ENCODE data around the gene MYOM3.

Gene MYOM3

DNA sequence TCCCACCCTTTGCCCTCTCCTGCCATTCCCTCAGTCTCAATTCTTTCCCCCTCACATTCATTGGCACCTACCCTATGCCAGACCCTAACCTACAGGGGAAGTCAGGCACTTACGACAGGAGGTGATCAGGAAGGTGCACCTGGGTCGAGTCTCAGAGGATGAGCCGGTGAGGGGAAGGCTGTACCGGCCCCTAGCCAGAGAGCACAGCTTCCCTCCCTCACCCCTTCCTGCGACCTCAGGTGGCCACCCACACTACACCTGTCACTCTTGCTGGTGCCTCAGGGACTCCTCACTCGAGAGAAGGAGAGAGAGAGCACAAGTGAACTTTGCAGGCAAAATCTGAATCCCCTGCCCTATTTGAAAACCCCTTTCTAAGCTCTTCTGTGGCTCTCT is 1.7 kb upstream of the MYOM3 start:
- DNase-seq, result no peak

GRCh38 chr1:24111262-24111995 is 506 bp downstream of the MYOM3 start:
- DNase-seq, result no peak

DNA sequence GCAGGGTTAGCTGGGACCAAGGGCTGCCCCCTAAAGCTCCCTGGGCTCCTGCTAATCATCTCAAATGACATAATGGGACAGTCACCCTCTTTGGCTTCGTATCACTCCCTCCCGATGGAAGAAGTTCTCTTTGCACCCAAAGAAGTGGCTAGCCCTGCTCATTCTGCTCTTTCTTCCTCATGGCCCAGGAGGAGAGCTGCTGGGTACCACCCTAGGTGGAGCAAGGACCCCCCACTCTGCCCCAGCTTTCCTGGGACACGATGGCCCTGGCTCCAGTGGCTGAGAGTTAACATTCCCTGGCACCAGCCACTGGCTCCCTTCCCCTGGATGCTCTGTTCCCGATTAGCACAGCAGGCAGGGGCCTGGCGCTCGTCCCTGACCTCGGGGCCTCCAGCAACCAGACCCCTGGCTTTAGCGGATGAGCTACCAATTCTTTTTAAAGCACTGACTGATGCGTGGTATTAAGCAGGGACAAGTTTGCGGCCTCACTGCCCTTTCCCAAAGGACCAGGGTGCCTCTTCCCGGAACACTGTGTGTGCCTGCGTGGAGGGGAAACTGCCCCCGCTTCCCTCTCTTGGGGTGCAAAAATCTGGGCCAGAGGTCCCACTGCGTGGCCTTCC is 1.2 kb downstream of the MYOM3 start:
- no peak for DNase-seq

GRCh38 chr1:24109686-24110475 is 2.1 kb downstream of the MYOM3 start:
- no peak for DNase-seq

- DNase-seq, result no peak
Observed at GRCh38 chr1:24109166-24109483, 2.8 kb downstream of the MYOM3 start.

DNA sequence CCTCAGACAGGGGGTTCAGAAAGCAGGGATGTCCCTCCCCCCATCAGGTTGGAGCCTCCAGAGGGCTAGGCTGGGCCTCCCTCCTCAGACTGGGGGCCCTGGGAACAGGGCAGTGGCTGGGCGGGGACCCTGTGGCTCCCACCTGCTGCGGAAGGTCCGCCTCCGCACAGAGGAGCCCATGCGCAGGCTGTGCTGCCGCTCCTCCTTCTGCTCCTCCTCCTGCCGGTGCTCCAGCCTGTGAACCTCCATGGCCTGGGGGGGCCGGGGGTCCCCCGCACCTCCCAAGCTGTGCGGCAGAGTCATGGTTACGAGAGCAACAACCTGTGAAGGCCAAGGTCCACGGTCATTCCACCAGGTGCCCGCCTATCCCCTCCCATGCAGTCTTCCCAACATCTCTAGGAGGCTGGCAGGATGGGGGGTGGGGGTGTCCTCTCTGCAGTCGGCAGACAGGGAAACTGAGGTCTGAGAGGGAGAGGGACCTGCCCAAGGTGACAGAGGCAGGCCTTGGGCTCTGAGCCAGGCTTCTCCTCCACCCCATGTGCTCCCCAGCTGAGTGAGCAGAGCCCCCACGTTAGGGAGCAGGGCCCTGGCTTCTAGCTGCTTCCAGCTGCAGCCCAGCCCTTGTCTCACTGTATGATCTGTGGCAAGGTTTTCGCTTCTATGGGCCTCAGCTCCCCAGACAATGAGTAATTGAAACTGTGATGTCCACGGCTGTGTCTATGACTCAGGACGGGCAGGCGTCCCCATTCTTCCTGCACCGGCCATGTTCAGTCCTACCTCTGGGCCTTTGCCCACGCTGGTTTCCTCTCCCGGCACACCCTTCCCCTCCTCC is 3.4 kb downstream of the MYOM3 start:
- DNase-seq, result peak; percentile 38

DNA sequence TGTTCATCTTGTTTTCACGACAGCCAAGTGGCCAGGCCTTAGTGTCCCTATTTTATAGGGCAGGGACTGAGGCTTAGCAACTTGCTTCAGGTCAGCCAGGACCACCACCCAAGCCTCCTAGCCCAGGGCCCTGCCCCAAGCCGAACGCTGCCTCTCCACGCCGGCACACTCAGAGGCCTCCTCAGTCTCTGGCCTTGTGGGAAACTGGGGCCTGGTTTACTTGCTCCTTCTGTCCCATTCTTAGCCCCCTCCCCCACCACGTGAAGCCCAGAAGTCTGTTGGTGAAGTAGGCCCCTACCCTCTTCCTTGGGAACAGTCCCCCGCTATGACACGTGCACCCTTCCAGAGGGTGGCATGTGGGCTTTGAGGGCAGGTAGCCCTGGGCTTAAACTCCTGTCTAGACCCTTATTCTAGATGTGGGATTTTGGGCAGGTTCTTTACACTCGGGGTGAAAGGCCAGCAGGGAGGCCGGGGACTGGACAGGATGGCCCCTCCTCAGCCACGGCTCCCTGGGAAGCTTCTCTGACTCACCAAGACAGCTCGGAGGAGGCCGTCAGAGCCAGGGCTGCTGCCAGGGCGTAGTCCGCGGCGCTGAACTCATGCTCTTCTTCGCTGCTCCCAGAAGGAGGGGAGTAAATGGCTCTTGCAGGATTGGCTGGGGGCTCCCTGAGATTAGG is 4.3 kb downstream of the MYOM3 start:
- no peak for DNase-seq

- no peak for DNase-seq
Observed at GRCh38 chr1:24105368-24106160, 6.4 kb downstream of the MYOM3 start.

GRCh38 chr1:24104854-24105253 is 7.1 kb downstream of the MYOM3 start:
- DNase-seq, result no peak

GRCh38 chr1:24103879-24104278 is 8.1 kb downstream of the MYOM3 start:
- no peak for DNase-seq

DNA sequence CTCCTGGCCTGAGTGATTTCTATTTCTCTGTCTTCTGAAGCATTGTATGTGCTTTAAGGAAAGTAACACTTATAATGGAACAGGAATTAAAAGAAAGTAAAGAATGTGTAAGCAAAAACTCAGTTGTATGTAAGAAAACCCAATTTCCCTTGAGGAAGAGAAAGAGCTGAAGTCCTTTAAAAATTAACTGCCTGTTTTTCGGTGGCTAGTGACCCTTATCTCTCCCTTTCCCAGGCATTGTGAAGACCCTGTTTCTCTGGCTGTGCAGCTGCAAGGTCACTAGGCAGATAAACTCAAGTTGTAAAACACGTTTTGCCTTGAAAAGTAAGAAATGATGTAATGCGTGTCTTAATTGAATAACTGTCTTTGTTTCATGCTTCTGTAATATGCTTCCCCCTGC is 8.5 kb downstream of the MYOM3 start:
- DNase-seq, result no peak

DNA sequence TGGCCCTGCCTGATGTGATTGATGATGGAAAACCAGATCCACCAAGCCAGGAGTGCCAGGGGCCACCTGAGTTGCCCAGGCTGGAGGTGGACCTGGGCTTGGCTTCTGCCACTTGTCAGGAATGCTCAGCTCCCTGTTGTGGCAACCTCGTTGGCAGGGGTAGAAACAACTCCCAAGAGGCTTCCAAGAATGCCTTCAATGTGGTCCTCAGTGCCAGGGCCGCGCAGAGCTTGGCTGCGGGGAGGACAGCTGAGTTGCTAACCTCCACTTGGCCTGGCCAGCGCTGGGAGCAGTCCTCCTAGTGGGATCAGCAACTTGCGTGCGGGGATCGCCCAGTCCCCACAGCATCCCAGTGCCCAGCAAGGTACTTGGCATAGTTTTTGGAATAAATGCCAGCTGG is 9.0 kb downstream of the MYOM3 start:
- DNase-seq, result no peak

GRCh38 chr1:24101796-24102586 is 9.9 kb downstream of the MYOM3 start:
- no peak for DNase-seq

- DNase-seq, result no peak
Observed at GRCh38 chr1:24100945-24101737, 10.8 kb downstream of the MYOM3 start.

GRCh38 chr1:24098943-24099638 is 12.8 kb downstream of the MYOM3 start:
- no peak for DNase-seq

DNA sequence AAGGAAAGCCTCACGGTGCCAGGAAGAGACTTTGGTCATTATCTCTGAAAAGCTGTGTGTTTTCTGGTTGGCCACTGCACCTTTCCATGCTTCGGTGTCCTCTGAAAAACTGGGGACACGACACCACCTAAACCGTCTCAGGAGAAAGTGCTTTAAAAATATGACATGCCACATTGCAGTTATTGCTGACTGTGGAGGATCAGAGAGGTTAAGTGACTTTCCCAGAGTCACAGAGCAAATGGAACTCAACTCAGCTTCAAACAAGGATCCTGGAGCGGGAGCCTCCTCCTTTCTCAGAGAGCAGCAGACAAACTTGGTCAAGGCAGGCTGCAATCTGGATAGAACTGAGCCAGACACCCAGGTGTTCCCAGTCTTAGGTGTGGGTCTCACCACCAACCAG is 13.8 kb downstream of the MYOM3 start:
- DNase-seq, result no peak

GRCh38 chr1:24097663-24098062 is 14.3 kb downstream of the MYOM3 start:
- DNase-seq, result no peak

GRCh38 chr1:24096739-24097103 is 15.2 kb downstream of the MYOM3 start:
- DNase-seq, result no peak

- no peak for DNase-seq
Observed at GRCh38 chr1:24096009-24096738, 15.8 kb downstream of the MYOM3 start.
